ENCODE data around the gene HACL1.

HACL1 gene

DNA sequence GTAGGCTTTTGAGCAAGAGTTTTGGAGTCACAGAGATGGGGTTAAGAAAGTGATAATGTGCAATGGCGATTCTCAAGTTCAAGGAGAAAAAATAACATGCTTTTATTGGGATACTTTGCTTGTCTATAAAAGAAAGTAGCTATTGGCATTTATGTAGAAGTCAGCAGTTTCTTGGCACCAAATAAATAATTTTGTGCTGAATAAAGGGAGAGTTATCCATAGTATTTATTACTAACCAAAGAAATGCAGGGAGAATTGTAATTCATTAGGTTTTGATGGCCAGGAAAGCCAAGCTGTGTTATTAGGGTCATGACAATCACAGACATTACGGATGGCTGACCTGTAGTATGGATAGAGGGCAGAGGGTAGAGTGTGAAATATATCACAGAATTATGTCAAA, 33.3 kb upstream of the HACL1 start:
- no peak for DNase-seq (ENCODE audit: extremely low read depth, low read depth)
- TF ChIP-seq, protein P1, sequence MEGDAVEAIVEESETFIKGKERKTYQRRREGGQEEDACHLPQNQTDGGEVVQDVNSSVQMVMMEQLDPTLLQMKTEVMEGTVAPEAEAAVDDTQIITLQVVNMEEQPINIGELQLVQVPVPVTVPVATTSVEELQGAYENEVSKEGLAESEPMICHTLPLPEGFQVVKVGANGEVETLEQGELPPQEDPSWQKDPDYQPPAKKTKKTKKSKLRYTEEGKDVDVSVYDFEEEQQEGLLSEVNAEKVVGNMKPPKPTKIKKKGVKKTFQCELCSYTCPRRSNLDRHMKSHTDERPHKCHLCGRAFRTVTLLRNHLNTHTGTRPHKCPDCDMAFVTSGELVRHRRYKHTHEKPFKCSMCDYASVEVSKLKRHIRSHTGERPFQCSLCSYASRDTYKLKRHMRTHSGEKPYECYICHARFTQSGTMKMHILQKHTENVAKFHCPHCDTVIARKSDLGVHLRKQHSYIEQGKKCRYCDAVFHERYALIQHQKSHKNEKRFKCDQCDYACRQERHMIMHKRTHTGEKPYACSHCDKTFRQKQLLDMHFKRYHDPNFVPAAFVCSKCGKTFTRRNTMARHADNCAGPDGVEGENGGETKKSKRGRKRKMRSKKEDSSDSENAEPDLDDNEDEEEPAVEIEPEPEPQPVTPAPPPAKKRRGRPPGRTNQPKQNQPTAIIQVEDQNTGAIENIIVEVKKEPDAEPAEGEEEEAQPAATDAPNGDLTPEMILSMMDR (IDR thresholded peaks at IDR 0.05; ENCODE audit: low read depth, low read length) = no peak

DNA sequence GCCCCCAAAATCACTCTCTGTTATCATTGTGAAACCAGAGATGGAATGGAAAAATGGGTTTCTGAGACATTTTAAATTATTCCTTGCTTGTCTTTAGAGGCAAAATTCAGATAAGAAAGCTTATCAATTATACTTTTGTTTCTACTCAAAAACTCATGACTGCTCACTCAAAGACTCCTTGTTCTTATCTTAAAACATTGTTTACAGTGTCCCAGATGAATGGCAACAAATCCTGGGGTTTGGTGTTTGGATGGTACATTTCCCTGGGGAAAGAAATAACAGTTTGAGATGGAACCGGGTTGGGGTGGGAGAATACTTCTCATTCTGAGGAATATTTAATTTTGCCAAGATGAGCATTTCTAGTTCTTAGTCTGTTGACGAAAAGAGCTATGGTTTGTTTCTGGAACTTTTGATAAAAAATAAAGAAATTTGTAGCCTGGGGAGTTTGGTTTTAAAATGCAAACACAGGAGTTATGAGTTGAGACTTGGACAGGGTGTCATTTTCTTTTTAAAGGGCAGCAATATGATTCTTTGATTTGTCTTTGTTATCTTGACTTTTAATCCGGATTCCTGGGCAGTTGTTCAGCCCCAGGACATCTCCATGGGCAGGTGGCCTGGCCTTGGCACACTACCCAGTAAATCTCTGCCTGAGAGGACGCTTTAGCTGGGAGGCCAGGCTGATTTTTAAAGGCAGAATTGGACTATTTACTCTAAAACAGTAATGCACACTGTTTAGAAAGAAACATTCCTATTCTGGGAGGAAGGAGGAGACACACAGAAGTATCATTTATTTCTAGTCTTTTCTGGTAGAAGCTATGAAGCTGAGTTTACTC, 32.6 kb upstream of the HACL1 start:
- TF ChIP-seq, protein P1 (IDR thresholded peaks at IDR 0.05; ENCODE audit: low read depth, low read length) = no peak
- no peak for DNase-seq (ENCODE audit: extremely low read depth, low read depth)

DNA sequence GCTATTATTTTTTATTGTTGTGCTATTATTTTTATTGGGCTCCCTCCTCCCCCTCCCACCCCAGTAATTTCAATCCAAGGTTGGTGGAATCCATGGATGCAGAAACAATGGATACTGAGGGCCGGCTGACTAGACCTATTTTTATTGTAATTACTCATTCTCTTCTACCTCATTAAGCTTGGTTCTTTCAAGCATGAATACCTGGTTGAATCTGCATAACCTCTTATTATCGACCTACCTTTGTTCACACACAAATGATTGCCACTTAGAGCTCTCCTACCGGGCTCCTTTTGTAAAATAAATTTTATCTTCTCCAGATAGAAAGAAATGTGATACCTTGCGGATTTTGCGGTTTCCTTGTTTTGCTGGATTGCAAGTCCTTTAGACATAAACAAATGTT, 31.8 kb upstream of the HACL1 start:
- TF ChIP-seq, protein P1 (IDR thresholded peaks at IDR 0.05; ENCODE audit: low read depth, low read length) = no peak

DNA sequence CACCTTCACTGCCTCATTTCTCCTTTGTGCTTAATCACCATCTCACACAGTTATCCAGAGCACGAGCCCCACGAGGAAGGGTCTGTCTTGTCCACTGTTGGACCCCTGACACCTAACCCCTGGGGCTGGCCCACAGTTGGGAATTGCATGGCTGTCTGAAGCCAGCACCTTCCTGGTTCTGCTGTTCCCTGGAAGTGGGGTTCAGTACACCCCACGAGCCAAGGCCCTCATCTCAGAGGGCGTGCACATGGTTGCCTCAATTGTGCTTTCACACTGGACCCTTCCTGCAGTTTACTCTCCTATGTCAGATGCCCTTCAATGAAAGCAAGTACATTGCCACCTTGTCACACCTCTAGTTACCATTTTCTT, 30.8 kb upstream of the HACL1 start:
- TF ChIP-seq, protein P1 (IDR thresholded peaks at IDR 0.05; ENCODE audit: low read depth, low read length) = no peak
- no peak for DNase-seq (ENCODE audit: extremely low read depth, low read depth)

More for the DNA sequence above, 31.8 kb upstream of the HACL1 start:
- no peak for DNase-seq (ENCODE audit: extremely low read depth, low read depth)

DNA sequence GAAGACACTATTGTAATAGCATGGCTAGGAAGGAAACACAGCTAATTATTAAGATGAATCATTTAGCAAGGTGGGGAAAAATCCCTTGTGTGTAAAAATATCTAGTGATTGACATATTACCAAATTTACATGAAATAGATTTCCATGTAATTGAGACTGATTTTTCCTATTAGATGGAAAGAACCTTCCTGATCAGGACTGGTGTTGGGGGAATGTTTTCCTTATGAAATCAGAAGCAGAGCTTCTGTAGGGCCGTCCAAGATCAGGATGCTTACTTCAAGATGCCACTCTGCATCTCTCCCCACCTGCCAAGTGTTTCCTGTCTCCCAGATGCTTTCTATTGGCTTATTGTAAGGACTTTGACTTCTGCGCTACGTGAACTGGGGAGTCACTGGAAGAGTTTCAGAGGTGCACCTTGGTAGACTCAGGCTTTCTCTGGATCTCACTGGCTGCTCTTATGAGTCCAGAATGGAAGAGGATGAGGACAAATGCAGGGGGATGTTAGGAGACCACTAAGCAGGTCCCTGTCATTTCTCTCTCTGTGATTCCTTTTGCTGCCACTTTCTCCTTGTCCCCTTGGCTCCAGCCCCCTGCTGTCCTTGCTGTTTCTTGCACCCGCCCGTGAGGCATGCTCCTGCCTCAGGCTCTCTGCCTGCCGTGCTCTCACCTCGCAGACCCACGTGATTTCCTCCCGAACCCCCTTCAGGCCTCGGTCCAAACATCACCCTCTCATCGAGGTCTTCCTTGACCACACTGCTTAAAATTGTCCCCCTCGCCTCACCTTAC, 30.2 kb upstream of the HACL1 start:
- TF ChIP-seq, protein P1 (IDR thresholded peaks at IDR 0.05; ENCODE audit: low read depth, low read length) = no peak
- no peak for DNase-seq (ENCODE audit: extremely low read depth, low read depth)

DNA sequence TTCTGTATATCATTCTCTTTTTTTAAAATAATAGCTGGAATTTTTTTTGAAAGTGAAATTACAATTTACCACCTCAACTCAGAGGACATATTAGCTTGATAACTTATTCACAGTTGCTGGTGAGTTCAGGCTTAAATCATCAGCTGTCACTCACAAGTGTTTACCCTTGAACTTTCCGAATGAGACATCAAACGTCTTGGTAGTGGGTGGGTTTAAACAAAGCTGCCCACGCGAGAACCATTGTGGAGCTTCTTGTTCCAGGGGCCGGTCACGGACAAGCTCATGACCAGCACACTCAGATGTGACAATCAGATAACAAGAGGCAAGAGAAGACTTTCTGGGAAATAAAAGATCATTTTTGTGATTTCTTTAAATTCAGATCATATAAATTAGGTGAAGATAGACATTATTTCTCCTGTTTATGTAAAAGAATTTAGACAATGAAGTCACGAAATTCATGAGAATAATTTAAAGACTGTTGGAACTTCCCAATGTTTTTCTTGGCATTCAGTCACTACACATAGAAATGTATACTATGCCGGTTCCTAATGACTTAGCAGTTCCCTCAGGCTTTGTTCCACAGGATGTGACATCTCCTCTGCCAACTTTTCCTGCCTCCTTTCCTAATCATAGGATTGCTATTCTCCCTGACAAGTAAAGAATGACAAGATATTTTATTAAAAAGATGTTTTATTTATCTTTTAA, 29.4 kb upstream of the HACL1 start:
- DNase-seq (ENCODE audit: extremely low read depth, low read depth) = no peak
- TF ChIP-seq, protein P1 (IDR thresholded peaks at IDR 0.05; ENCODE audit: low read depth, low read length) = no peak

Measured in AG09319 (cell line).